ENCODE data around the gene RAMP1. TPM values are rescaled to one million over a fixed set of nuclear protein-coding genes. Genes with fewer than 3 reads are reported as not detected.

Gene RAMP1
- total RNA-seq, 1 donor = 35.0 TPM

DNA sequence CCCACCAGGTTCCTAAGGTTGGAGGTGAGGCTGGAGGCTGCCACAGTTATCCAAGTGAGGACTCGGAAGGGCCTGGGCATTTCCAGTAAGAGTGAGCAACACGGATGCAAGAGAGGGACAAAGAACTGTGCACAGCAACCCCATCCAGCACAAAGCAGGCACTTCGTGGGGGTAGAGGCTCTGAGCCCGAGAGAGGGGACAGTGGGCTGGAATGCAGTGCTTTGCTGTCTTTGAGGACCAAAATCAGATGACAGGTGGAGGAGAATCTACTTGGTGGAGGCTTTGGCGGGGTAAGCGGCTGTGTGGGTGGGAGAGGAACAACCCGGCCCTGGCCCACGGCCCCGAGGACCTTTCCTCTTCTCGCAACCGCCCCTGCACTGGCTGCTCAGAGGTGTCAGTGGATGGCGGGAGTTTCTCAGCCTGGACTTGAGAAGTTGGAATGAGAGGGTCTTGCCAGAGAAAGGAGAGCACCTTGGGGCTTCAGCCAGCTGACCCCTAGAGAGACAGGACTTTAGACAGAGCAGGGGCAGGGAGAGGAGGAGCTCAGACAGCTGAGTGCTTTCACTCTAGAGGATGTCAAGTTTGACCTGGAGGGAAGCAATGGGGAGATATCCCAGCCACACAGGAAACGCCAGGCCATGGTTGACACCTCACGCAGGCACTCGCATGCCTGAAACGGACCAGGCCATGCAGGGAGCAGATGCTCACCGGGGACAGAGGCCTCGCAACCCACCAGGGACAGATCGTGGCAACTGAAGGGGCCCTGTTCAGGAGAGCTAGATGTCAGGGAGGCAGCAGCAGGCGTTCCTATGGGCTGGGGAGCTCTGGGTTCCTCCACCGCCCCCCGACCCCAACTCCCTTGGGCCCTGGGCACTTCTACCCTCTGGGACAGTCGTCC is 11.6 kb downstream of the RAMP1 start:
- TF ChIP-seq, protein P1, sequence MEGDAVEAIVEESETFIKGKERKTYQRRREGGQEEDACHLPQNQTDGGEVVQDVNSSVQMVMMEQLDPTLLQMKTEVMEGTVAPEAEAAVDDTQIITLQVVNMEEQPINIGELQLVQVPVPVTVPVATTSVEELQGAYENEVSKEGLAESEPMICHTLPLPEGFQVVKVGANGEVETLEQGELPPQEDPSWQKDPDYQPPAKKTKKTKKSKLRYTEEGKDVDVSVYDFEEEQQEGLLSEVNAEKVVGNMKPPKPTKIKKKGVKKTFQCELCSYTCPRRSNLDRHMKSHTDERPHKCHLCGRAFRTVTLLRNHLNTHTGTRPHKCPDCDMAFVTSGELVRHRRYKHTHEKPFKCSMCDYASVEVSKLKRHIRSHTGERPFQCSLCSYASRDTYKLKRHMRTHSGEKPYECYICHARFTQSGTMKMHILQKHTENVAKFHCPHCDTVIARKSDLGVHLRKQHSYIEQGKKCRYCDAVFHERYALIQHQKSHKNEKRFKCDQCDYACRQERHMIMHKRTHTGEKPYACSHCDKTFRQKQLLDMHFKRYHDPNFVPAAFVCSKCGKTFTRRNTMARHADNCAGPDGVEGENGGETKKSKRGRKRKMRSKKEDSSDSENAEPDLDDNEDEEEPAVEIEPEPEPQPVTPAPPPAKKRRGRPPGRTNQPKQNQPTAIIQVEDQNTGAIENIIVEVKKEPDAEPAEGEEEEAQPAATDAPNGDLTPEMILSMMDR (IDR thresholded peaks at IDR 0.05; ENCODE audit: insufficient read depth, low read depth, low read length) = no peak
- DNase-seq (ENCODE audit: low read depth) = peak; percentile 50
- peak overlapping the region; percentile 12 for H3K4me3 ChIP-seq (ENCODE audit: low read depth, low read length)

- H3K4me3 ChIP-seq (ENCODE audit: low read depth, low read length) = no peak overlapping the region
- DNase-seq (ENCODE audit: low read depth) = no peak
- TF ChIP-seq, protein P1 (IDR thresholded peaks at IDR 0.05; ENCODE audit: insufficient read depth, low read depth, low read length) = no peak
These were observed 12.9 kb downstream of the RAMP1 start for GRCh38 chr2:237872178-237872887.

DNA sequence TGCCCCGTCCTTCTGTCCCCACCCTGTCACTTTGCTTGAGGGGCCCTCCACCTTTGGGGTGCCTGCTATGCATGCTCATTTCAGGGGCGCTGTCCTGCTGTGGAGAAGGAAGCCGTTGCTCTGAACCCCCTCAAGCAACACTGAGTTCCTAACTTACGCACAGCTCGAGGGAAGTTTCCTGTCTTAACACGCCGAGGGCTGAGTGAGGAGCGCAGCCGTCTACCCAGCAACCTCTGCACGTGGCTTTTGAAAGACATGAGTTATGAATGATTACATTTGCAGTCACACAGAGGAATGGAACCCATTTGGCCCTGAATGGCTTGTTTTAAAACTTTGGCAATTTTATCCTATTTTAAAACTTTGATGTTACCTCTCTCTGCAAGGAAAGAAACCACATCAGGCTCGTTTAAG is 14.0 kb downstream of the RAMP1 start:
- TF ChIP-seq, protein P1 (IDR thresholded peaks at IDR 0.05; ENCODE audit: insufficient read depth, low read depth, low read length) = no peak
- DNase-seq (ENCODE audit: low read depth) = peak; percentile 83
- H3K4me3 ChIP-seq (ENCODE audit: low read depth, low read length) = no peak overlapping the region

DNA sequence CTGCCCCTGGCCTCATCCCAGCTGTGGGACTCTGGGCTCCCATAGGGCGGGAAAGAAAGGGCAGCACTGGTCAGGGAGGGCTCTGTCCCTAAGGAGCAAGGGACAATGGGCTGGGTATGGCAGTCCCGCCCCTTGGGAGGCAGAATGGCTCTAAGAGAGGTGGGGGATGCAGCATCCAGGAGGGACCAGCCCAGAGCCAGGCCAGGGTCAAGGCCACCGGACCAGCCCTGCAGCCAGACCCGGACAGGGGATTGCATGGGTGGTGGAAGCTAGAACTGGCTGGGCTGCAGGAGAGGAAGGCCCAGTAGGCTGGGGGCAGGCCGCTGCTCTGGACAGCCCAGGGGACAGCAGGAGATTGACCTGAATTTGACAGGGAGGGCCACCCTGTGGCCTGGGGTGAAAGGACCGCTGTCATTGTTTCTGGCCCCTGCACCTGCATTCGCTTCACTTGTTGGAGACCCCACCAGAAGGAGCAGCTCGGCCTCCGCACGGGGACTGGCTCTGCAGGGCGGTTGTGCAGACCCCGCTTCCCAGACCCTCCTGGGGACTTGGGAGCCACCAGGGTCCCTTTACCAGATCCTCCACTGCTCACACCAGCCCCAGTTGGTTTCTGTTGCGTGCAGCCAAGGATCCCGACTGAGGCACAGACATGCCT is 14.6 kb downstream of the RAMP1 start:
- no peak overlapping the region for H3K4me3 ChIP-seq (ENCODE audit: low read depth, low read length)
- TF ChIP-seq, protein P1 (IDR thresholded peaks at IDR 0.05; ENCODE audit: insufficient read depth, low read depth, low read length) = no peak
- DNase-seq (ENCODE audit: low read depth) = no peak

- no peak overlapping the region for H3K4me3 ChIP-seq (ENCODE audit: low read depth, low read length)
- TF ChIP-seq, protein P1 (IDR thresholded peaks at IDR 0.05; ENCODE audit: insufficient read depth, low read depth, low read length) = no peak
- DNase-seq (ENCODE audit: low read depth) = peak; percentile 70
These were observed 15.2 kb downstream of the RAMP1 start for GRCh38 chr2:237874585-237875161.

GRCh38 chr2:237875256-237876060 is 16.0 kb downstream of the RAMP1 start:
- no peak overlapping the region for H3K4me3 ChIP-seq (ENCODE audit: low read depth, low read length)
- no peak for DNase-seq (ENCODE audit: low read depth)
- TF ChIP-seq, protein P1 (IDR thresholded peaks at IDR 0.05; ENCODE audit: insufficient read depth, low read depth, low read length) = no peak
